NCI-H1436 treated with DMSO at 0.1 percent for 48 hours (cell line): ENCODE measurements around the gene ADAM15.
A peak's percentile ranks its signal among the peaks of the same experiment; 100 is the strongest.

Experiments
- DNase-seq: peaks from one replicate; lab custom pipeline; 2025; lab: John Stamatoyannopoulos, UW

The ADAM15 gene

DNA sequence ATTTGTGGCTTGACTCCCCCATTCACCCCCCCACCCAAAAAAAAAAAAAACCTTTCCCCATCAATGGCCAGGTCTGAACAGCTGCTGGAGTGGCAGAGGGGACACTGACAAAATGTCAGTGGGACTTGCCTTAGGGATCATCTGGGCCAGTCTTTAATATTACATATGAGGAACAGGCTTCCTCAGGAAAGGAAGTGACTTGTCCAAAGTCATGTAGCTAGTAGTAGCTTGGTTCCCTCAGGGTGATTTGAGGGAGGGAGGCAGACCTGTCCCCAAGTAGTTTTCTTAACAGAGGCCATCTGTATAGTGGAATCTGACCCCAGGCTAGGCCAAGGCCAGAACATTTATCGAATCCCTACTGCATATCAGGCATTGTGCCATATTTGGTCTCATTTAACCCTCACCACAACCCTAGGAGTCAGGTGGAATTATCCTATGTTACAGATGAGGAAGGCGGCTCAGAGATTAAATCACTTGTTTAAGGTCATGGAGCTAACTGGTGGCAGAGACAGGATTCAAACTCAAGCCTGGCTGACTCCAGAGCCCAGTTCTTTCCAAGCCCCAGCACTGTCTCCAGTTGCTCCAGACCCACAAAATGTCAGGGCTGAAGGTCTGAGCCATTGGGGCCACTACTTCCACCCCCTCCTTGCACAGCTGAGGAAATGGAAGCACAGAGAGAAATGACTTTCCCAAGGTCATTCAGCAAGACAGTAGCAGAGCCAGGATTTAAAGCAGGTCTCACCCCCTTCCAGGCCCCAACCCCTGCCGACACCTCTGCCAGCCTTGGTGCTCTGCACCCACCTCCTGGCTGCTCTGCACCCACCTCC lies 38.1 kb upstream of the ADAM15 start:
- DNase-seq = no peak

DNA sequence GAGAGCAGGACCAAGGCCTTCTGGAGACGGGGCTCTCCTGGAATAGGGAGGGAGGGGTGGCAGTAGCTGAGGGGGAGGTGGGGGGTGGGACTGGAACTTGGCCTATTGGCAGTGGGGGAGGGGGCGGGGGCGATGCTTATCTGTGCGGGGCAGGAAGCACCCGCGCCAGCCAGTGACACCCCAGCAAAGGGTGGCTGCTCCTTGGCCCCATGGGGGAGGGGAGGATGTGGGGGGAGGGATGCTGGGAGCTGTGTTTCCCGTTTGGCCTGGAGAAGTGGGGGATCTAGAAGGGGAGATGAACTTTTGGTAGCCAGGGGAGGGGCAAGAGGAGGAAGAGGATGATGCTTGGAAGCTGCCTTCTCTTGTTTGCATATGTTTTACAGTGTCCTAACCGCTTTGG lies 37.5 kb upstream of the ADAM15 start:
- DNase-seq = no peak

DNA sequence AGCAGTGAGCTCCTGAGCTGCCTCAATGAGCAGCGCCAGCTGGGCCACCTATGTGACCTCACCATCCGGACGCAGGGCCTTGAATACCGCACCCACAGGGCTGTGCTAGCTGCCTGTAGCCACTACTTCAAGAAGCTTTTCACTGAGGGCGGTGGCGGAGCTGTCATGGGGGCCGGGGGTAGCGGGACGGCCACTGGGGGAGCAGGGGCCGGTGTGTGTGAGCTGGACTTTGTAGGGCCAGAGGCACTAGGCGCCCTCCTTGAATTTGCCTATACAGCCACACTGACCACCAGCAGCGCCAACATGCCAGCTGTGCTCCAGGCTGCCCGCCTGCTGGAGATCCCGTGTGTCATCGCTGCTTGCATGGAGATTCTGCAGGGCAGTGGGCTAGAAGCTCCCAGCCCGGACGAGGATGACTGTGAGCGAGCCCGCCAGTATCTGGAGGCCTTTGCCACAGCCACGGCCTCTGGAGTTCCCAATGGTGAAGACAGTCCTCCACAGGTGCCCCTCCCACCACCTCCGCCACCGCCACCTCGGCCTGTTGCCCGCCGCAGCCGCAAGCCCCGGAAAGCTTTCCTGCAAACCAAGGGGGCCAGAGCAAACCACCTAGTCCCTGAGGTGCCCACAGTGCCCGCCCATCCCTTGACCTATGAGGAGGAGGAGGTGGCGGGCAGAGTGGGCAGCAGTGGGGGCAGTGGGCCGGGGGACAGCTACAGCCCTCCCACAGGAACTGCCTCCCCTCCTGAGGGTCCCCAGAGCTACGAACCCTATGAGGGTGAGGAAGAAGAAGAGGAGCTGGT lies 36.2 kb upstream of the ADAM15 start:
- no peak for DNase-seq

DNA sequence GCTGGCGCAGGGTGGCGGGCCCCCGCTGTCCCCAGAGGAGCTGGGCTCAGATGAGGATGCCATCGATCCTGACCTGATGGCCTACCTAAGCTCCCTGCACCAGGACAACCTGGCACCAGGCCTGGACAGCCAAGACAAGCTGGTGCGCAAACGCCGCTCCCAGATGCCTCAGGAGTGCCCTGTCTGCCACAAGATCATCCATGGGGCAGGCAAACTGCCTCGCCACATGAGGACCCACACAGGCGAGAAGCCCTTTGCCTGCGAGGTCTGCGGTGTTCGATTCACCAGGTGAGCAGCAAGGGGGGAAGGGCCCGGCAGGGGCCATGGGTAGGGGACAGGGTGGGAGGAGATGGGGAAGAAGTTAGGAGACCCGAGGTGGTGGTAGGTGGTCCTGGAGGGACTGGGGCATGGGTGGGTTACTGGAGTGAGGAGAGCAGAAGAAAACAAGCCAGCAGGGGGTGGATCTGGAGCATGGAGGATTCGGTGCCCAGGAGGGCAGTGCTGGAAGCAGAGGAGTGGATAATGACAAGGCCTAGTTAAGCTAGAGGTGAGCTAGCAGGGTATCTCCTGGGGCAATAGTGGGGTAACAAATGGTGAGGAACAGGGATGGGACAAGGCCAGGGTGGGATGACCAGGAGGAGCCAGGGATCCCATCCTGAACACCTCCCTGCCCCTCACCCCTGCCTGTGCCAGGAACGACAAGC lies 35.4 kb upstream of the ADAM15 start:
- no peak for DNase-seq

DNA sequence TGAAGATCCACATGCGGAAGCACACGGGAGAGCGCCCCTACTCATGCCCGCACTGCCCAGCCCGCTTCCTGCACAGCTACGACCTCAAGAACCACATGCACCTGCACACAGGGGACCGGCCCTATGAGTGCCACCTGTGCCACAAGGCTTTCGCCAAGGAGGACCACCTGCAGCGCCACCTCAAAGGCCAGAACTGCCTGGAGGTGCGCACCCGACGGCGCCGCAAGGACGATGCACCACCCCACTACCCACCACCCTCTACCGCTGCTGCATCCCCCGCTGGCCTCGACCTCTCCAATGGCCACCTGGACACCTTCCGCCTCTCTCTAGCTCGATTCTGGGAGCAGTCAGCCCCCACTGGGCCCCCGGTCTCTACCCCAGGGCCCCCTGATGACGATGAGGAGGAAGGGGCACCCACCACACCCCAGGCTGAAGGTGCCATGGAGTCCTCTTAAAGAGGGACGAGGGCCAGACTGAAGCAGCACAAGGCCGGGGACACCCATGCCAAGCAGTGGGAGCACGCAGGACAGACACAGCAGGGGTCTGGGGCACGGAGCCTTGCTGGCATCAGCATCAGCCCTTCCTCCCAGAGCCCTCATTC lies 34.8 kb upstream of the ADAM15 start:
- no peak for DNase-seq

DNA sequence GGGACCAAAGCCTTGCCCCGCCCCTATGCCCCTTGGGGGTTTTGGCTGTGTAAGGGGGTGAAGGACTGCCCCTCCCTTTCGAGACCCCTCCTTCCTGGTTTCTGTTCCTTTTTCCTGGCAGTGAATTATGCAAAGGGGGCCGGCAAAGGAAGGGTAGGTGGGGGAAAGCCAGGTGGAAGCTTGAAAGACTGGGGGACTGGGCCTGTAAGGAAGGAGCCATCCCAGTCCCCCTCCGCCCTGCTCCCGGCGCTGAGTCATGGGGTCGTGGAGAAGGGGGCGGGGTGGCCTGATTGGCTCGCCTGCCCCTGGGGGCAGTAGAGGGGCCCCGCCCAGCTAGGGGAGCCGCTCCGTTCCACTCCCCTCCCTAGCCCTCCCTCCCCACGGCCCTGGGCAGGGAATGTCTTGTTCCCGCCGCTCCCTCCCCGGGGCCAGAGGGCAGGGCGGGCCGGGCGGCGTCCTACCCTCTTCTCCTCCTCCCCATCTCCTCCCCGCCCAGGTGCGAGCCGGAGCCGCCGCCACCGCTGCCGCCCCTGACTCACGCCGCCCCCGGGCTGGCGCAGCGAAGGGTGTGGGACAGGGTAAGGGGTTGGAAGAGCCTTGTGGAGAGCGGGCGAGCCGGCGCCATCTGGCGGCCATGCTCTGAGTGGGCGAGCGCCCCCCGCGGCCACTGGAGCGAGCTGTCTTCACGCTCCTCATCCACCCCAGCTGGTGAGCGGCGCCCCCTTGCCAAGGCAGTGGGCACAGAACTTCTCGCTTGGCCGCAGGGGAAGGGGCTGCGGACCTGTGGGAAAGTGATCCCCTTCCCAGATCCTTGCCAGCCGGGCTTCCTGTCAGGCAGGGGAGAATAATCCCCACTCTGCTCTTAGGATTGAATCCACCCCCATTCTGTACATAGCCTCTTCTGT lies 33.8 kb upstream of the ADAM15 start:
- DNase-seq = peak; percentile 63

DNA sequence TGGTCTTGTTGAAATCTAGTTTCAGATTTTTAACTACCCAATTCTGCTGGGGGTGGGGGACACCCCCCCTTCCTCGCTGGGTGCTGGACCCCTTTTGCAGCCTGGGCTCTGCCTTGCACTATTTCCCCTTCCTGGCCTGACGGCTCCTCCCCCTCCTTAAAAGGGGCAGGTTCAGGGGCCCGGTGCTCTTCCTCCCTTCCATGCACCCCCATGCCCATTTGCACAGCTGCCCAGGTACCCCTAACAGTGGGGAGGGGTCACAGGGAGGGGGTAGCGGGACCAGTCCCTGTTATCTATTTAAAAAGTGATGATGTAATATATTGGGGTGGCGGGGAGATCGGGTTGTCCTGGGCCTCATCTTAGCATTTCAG lies 33.2 kb upstream of the ADAM15 start:
- DNase-seq = no peak

DNA sequence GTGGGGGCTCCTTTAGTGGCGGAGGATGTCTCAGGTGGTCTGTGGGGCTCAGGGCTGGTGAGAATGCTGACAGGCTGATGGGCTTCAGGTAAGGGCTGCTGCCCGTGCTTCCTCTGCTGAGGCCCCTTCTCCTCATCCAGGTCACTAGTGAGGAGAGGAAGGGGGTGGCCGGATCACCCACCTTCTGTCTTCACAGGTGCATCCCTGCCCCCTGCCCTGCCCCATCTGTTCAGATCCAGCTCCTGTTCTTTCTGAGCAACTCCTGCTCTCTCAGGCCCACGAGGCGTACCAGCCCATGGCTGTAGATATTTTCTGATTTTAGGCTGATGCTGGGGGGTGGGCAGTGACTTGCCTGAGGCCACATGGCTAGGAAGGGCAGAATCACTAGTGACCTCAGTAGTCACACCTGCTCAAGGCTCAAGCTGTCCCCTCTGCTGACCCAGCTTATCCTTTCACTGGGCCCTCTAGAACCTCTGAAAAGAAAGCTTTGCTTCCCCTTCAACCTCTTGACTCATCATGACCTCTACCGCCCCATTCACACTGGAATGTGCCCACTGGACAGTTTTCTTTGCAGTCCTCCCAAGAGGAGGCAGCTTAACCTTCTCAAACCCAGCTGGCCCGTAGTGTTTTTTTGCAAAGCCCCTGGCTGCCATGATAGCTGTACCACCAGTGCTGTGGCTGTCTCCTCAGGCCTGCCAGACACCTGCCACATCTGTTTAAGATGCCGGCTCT lies 32.3 kb upstream of the ADAM15 start:
- no peak for DNase-seq

DNA sequence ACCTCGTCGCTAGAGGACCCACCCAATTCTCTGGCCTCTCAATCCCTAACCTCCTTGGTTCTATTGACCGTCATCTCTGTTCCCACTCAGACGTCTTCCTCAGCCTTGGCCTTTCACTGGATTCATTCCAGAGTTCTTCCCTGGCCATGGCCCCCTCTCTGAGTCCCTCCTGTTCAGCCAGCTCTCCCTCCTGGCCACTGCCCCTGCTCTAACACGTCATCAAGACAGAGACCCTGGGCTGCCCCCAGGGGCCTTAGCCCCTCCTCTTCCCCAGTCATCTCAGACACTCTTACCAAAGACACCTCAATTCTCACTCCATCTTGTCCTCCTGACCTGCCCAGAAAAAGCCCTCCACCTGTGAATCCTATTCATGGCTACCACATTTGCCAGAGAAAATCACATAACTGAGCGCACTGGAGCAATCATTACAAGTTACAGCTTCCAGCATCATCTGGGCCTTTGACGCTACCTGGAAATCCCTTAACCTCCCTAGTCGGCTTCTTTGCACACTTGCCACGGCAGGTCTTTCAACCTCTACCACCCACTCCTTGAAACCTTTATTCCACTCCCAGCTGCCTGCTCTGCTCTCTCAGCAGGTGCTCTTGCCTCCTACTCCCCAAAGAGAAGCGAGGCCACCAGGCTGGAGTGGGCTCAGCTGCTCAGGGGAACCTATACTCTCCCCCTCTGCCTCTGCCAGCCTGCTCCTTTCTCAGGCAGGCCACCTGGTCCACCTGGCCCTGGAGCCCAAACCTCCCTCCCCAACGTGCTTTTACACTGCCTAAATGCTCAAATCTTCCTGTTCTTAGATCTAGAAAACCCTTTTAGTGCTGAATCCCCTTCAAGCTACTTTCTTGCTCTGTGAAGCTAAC lies 31.5 kb upstream of the ADAM15 start:
- no peak for DNase-seq

DNA sequence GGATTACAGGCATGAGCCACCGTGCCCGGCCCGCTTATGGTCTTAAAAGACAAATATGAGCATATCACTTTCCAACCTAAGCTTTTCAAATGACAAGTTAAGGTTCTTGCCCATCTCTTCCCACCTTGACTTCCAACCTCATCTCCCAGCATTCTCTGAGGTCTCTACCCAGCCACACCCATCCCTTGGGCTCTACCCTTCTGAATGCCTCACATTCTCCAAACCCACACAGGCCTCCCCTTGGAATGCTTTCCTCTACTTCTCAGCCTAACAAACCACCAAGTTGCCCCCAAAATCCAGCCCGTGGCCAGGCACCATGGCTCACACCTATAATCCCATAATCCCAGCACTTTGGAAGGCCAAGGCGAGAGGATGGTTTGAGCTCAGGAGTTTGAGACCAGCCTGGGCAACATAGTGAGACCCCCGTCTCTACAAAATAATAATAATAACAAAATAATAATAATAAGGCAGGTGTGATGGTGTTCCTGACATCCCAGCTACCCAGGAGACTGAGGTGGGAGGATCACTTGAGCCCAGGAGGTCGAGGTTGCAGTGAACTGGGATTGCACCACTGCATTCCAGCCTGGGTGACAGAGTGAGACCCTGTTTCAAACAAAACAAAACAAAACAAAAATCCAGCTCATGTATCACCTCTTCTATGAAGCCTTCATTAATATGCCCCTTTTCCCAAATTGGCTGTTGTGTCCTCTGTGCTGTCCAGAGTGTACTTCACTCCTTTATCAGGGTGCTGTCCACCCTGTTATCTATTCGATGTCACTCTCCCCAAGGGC lies 28.8 kb upstream of the ADAM15 start:
- DNase-seq = no peak

DNA sequence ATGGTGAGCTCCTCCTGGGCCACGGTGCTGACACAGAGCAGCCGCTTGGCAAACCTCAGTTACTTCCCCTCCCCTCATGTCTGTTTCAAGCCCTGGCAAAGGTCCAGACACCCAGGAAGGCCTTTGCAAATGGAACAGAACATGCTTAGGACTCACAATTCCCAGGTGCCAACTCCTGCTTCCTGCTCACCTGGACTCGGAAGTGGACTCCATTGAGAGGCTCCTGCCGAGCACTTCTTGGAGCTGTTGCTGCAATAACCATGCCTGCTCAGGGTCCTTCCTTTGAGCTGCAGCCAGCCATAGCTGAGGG lies 28.2 kb upstream of the ADAM15 start:
- DNase-seq = no peak

DNA sequence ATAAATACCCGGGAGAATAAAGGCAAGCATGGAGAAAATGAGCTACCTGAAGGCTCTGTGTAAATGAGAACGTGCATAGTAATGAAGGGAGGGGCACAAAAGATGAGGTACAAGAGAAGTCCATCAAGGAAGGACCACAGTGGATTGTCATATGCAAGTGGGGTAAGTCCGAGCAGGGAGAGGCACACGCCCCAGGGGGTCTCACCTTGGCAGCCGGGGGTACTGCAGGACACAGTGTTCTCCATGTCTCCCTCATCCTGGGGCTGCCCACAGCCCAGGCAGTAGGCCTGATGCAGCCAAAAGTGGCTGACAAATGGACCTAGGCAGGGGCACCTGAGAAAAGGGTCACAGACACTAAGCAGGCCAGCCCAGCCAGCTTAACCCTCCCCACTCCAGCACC lies 27.5 kb upstream of the ADAM15 start:
- no peak for DNase-seq

DNA sequence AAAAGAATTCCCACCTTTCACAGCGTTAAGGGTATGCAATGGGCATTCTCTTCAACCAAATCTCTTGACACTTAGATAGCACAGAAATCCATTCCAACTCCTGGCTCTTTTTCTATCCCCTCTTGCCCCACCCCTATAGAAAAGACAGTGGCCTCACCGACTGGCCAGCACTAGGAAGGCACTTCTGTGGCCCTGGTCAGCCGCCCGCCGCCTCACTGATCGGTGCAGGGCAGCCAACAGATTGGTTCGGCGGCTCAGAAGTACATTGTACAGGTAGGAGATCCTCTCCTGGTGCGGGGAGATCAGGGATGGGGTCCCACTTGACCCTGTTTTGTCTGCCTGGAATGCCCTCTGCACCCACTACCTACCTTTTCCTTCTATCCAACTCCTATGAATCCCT lies 26.8 kb upstream of the ADAM15 start:
- no peak for DNase-seq

DNA sequence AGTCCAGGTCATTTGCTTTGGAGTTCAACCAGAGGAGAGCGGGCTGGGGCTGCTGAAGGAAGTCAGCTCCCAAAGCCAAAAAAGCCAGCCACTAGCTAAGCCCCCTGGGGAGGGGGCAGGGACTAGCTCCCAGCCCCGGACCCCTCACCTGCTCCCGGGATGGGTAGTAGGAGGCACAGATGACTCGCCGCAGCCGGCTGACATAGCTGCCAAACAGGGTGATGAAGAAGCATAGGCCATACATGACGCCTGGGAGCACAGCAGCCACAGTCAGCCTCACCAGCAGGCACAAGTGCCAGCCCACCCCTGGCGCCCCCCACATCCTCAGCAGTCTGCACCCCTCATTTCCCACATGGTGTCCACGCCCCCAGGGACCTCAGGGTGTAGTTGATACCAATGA lies 25.0 kb upstream of the ADAM15 start:
- DNase-seq = no peak

DNA sequence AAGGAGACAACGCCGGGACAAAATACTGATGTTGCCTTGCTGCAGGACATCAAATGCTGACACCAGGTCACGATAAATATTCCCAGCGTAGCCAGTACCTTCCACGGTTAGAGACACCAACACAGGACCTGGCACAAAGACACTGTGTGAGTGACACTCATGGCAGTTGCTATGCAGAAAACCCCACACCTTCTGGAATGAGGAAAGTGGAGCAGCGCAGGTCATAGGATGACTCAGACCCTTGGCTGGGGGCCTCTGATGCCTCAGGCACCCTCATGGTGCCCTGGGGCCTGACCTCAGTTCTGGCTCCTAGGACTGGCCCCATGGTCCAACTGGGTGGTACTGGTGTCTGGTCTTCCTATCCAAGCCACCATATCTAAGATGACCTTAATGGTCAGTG lies 24.5 kb upstream of the ADAM15 start:
- DNase-seq = no peak

DNA sequence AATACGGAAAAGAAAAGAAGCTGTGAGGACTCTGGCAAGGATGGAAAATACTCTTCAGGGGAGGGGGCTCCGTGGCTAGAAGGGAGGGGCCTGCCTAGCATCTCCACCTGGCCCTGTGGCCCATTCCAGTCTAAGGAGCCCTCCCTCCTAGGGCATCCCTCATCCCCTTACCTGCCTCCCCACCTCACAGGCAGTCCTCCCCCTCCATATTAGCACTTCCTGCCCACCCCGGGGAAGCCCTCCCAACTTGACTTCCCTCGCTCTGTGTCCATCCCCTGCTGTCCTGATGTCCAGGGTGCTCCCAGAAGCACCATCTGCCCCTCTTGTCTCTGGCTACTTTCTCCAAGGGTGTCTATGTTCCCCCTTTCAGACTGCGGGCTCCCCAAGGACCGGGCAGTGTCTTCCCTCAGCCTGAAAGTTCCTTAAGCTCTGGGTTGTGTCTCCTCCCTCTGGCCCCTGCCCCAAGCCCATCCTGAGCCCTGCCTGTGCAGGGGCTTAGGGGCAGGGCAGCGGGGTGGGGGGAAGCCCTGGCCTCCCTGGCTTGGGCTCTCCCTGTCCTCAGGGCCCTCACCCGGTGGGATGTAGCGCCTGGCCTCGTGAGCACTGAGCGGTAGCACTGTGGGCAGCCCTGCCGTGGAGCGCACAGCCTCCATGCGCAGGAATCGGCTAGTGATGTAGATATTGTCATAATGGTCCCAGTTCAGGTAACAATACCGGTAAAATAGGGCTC lies 21.4 kb upstream of the ADAM15 start:
- no peak for DNase-seq

DNA sequence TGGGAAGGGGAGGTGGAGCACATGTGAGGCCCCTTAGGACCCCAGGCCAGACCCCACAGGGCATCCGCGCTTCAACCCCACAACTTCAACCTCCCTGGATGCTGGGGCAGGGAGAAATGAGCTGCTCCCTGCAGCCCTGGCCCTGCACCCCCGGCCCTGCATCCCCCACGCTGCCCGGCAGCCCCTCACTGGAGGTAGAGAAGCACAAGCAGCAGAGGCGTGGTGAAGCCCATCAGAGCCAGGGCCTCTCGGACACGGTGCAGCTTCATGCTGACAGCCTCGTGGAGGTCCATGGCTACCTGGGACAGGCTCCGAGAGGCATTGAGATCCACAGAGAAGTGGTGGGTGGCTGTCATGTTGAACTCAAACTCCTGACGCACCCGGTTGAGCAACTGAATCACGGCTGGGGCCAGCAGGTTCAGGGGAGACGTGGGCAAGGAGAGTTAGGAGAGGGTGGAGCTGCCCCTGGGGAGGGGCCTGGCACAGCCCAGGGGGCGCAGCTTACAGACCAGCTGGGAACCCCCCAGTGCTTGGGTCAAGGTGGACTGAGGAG lies 20.8 kb upstream of the ADAM15 start:
- no peak for DNase-seq

DNA sequence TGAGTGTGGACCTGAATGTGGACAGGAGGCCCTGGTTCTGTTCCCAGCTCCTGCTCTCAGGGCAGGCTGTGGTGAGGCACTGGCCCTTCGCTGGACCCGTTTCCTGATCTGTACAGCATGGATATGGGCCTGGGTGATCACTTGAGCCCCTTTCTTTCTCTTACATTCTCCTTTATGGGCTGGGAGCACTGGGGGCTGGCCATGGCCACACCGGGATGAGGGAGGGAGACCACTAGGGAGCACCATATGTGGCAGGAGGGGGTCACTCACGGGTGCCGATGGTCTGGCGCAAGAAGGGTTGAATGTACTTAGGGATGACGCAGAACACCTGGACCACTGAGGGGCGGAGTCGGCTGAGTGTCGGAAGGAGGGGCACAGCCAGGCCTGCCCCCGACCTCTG lies 20.2 kb upstream of the ADAM15 start:
- DNase-seq = no peak
